GM12878 (cell line): Measurements from ENCODE around the gene CHCHD3.

ENCODE experiments used
- GABPA ChIP-seq: IDR thresholded peaks from 2 replicates; pipeline ENCODE4 v1.6.1; 2014; ENCODE audit warnings: antibody characterized with exemption, low read depth, mild to moderate bottlenecking, inconsistent platforms
- MYC ChIP-seq: IDR thresholded peaks from 2 replicates; pipeline ENCODE4 v1.6.1; 2011; ENCODE audit warnings: mild to moderate bottlenecking, low read length, moderate library complexity, inconsistent platforms; ENCODE audit not compliant: insufficient read depth, insufficient replicate concordance, insufficient read length, severe bottlenecking
- POLR2AphosphoS5 ChIP-seq: IDR thresholded peaks from 2 replicates; pipeline ENCODE4 v1.6.1; 2011; ENCODE audit warnings: mild to moderate bottlenecking, low read length, inconsistent platforms
- RCOR1 ChIP-seq: conservative IDR thresholded peaks from 2 replicates; pipeline ENCODE4 v1.6.1; 2012; ENCODE audit warnings: low read depth, low read length, improper control_type of control experiment
- SPI1 ChIP-seq: IDR thresholded peaks from 2 replicates; pipeline ENCODE4 v1.6.1; 2011; ENCODE audit warnings: low read depth, mild to moderate bottlenecking, low read length, moderate library complexity, borderline replicate concordance; ENCODE audit not compliant: insufficient read depth
- YY1 ChIP-seq: IDR thresholded peaks from 2 replicates; pipeline ENCODE4 v1.6.1; 2011; ENCODE audit warnings: low read depth, mild to moderate bottlenecking, low read length
- TF ChIP-seq, protein P1 (sequence below): IDR thresholded peaks from 2 replicates; pipeline ENCODE4 v1.6.1; 2011; ENCODE audit warnings: low read depth, mild to moderate bottlenecking, low read length, moderate library complexity, borderline replicate concordance; ENCODE audit errors: extremely low read depth

DNA sequence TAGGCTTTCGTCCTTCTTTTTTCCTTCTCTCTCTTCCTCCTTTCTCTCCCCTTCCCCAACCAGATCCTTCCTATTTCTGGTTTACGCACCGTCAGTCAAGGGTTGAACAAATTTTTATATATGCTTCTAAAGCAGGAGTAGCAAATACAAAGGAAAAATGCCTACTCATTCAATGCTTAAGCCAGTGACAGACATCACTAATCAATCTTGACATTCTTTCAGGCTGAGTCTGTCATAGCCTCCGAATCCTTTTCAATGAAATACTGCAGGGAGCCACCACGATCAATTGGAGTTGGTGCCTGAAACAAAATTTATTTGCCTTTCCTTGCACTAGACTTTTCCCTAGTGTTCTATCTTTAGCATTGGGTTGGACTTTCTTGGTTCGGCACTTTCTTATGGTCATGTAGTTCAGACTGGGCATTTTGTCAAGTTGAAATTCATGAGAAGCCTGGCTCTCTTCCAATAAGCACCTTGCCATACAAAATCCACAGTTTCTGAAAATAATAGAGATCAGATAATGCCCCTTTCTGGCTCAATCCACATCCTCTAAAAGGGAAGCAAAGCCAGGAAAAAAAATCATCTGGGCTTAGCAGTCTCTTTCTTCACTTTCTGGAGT is 266.1 kb downstream of the CHCHD3 start:
- TF ChIP-seq YY1 (no peak), GABPA (no peak), MYC (no peak), SPI1 (no peak), RCOR1 (no peak), POLR2AphosphoS5 (no peak)
- TF ChIP-seq, protein P1, sequence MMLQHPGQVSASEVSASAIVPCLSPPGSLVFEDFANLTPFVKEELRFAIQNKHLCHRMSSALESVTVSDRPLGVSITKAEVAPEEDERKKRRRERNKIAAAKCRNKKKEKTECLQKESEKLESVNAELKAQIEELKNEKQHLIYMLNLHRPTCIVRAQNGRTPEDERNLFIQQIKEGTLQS, result no peak
